Kidney (tissue), 14 donors: ENCODE measurements around the gene FIG4. TPM values are rescaled to one million over a fixed set of nuclear protein-coding genes. Genes with fewer than 3 reads are reported as not detected.
A peak's percentile ranks its signal among the peaks of the same experiment; 100 is the strongest.

ENCODE experiments used
- DNase-seq, 5 donors: peaks; one replicate each; pipeline ENCODE4 v3.0.0-alpha.2; 2013 to 2020
- FAIRE-seq: peaks from 2 replicates; lab custom pipeline; 2012; peaks lifted over from hg19 to GRCh38; lab: Jason Lieb, UNC
- H3K27ac ChIP-seq, 2 donors: one replicate each; pipeline ENCODE4 v1.7.0; 2013; ENCODE audit warnings: low read depth in 2 of 2, low read length in 2 of 2, inconsistent platforms in 1 of 2
- H3K27me3 ChIP-seq: one replicate; pipeline ENCODE4 v1.7.1; 2013; ENCODE audit warnings: low read length, inconsistent platforms; ENCODE audit not compliant: control insufficient read depth, insufficient read depth
- H3K36me3 ChIP-seq, 3 donors: one replicate each; pipeline versions ENCODE4 v1.7.0 to v1.7.1; 2013; ENCODE audit warnings: low read length in 3 of 3, control low read depth in 1 of 3, inconsistent platforms in 1 of 3; ENCODE audit not compliant: insufficient read depth in 3 of 3, control insufficient read depth in 2 of 3
- H3K4me1 ChIP-seq, 3 donors: one replicate each; pipeline versions ENCODE4 v1.7.0 to v1.7.1; 2013; ENCODE audit warnings: low read length in 3 of 3, inconsistent platforms in 1 of 3, low read depth in 1 of 3; ENCODE audit not compliant: control insufficient read depth in 2 of 3, insufficient read depth in 2 of 3
- H3K4me3 ChIP-seq, 3 donors: one replicate each; pipeline versions ENCODE4 v1.7.0 to v1.8.1; 2013; ENCODE audit warnings: low read length in 3 of 3, control low read depth in 1 of 3, inconsistent platforms in 1 of 3
- H3K9ac ChIP-seq, 3 donors: one replicate each; pipeline versions ENCODE4 v1.7.0 to v1.7.1; 2013; ENCODE audit warnings: low read length in 3 of 3, control low read depth in 1 of 3, inconsistent platforms in 1 of 3
- H3K9me3 ChIP-seq, 3 donors: one replicate each; pipeline versions ENCODE4 v1.7.0 to v1.7.1; 2013; ENCODE audit warnings: low read length in 3 of 3, control low read depth in 1 of 3, inconsistent platforms in 1 of 3; ENCODE audit not compliant: control insufficient read depth in 2 of 3, insufficient read depth in 1 of 3
- intact Hi-C: fragments of 100-400 bp; cut with DNase I; formaldehyde crosslinking; loops from one replicate; pipeline ENCODE4 v1.11.1; 2022
- polyA plus RNA-seq: library from polyadenylated mRNA; stranded (reverse); fragments of 350-450 nt; fragmentation: Illumina TruSeq; extraction: RNeasy Lipid Tissue Mini Kit (QIAGEN cat#74804); gene quantifications from one replicate; pipeline ENCODE4 v1.2.3, GENCODE V29; 2014; ENCODE audit warnings: low read depth, low replicate concordance; ENCODE audit not compliant: insufficient read depth
- total RNA-seq: library from RNA; stranded (reverse); fragmentation: NEBNext Ultra II Directional; extraction: Animal tissue kit (Norgen Biotek cat#: 25700); gene quantifications from one replicate; pipeline ENCODE4 v1.2.1, GENCODE V29; 2021
- TF ChIP-seq, protein P1 (sequence below): IDR thresholded peaks from 3 replicates; pipeline ENCODE4 v1.5.1; 2012; ENCODE audit warnings: mild to moderate bottlenecking, moderate library complexity, borderline replicate concordance; ENCODE audit not compliant: insufficient read depth; ENCODE audit errors: extremely low read depth
- donor health status: control.
- donor health status: control.
- donor health status: control.
- donor health status: control.
- donor health status: control.
- donor health status: DM: yes; HTN: yes; CAD: no.
- donor health status: Normal renal cell carcinoma (clear cell type).

The FIG4 gene
- total and polyA plus RNA-seq, 2 donors from 2014 or later: 13.1 to 17.8 TPM

- H3K4me3 ChIP-seq: no peak overlapping the region
- H3K27me3 ChIP-seq: no peaks in the 10 kb centered on the region
- no peak overlapping the region for H3K9ac ChIP-seq
- intact Hi-C loops: no loop called here
- no peaks in the 10 kb centered on the region for H3K36me3 ChIP-seq
- H3K9me3 ChIP-seq: no peaks in the 10 kb centered on the region
- DNase-seq (peak in 1 of 5 donors; percentile 9), FAIRE-seq (no peak)
- H3K27ac ChIP-seq: no peak overlapping the region
- peaks cover 0 to 2% (median 0%) of the 10 kb centered on the region in 3 donors for H3K4me1 ChIP-seq
- TF ChIP-seq, protein P1, sequence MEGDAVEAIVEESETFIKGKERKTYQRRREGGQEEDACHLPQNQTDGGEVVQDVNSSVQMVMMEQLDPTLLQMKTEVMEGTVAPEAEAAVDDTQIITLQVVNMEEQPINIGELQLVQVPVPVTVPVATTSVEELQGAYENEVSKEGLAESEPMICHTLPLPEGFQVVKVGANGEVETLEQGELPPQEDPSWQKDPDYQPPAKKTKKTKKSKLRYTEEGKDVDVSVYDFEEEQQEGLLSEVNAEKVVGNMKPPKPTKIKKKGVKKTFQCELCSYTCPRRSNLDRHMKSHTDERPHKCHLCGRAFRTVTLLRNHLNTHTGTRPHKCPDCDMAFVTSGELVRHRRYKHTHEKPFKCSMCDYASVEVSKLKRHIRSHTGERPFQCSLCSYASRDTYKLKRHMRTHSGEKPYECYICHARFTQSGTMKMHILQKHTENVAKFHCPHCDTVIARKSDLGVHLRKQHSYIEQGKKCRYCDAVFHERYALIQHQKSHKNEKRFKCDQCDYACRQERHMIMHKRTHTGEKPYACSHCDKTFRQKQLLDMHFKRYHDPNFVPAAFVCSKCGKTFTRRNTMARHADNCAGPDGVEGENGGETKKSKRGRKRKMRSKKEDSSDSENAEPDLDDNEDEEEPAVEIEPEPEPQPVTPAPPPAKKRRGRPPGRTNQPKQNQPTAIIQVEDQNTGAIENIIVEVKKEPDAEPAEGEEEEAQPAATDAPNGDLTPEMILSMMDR: no peak
These were observed 125.6 kb downstream of the FIG4 start for GRCh38 chr6:109816452-109817374.

- FAIRE-seq: no peak
These were observed 129.7 kb downstream of the FIG4 start for GRCh38 chr6:109820706-109821350.

GRCh38 chr6:109821428-109821827, 130.3 kb downstream of the FIG4 start:
- no peaks in the 10 kb centered on the region for H3K27me3 ChIP-seq
- intact Hi-C loops: no loop called here
- H3K27ac ChIP-seq: no peak overlapping the region
- no peak overlapping the region for H3K4me3 ChIP-seq
- TF ChIP-seq, protein P1: no peak
- no peaks in the 10 kb centered on the region for H3K9me3 ChIP-seq
- no peaks in the 10 kb centered on the region for H3K36me3 ChIP-seq
- FAIRE-seq (no peak), DNase-seq (no peak)
- H3K4me1 ChIP-seq: no peaks in the 10 kb centered on the region
- H3K9ac ChIP-seq: no peak overlapping the region

More at GRCh38 chr6:109820706-109821350, 129.7 kb downstream of the FIG4 start:
- TF ChIP-seq, protein P1: no peak
- no peaks in the 10 kb centered on the region for H3K4me1 ChIP-seq
- no peak overlapping the region for H3K4me3 ChIP-seq
- H3K27me3 ChIP-seq: no peaks in the 10 kb centered on the region
- H3K9me3 ChIP-seq: no peaks in the 10 kb centered on the region
- H3K27ac ChIP-seq: no peak overlapping the region
- intact Hi-C loops: no loop called here
- H3K9ac ChIP-seq: no peak overlapping the region
- DNase-seq: no peak
- H3K36me3 ChIP-seq: no peaks in the 10 kb centered on the region
